Cardiac septum (tissue), 1 donor: ENCODE data around the gene COG5. TPM values are rescaled to one million over a fixed set of nuclear protein-coding genes. Genes with fewer than 3 reads are reported as not detected.

Source experiments
- DNase-seq: peaks from one replicate; pipeline ENCODE4 v3.0.0-alpha.2; 2020; ENCODE audit warnings: low spot score
- intact Hi-C: fragments of 100-400 bp; cut with DNase I; formaldehyde crosslinking; loops from one replicate; pipeline ENCODE4 v1.14.0; 2022
- total RNA-seq: library from RNA; stranded (reverse); fragmentation: NEBNext Ultra II Directional; extraction: Animal tissue kit (Norgen Biotek cat#: 25700); gene quantifications from one replicate; pipeline ENCODE4 v1.2.1, GENCODE V29; 2021
- donor health status: DM: no; HTN: no; CAD: no.

COG5 gene
- total RNA-seq, 1 donor from 2014 or later: 43.9 TPM

GRCh38 chr7:107472116-107472515, 91.6 kb downstream of the COG5 start:
- DNase-seq: no peak
- intact Hi-C loops: no loop called here

- intact Hi-C loops: no loop called here
These were observed 92.2 kb downstream of the COG5 start for GRCh38 chr7:107471292-107472070.

GRCh38 chr7:107469929-107470328, 93.8 kb downstream of the COG5 start, which contains the start of gene GPR22:
Gene GPR22, plus strand, starts transcription at chr7:107470057. Its CDS starts 4,004 bp downstream, at chr7:107474061.
- intact Hi-C loops: no loop called here
- DNase-seq: no peak

More at GRCh38 chr7:107471292-107472070, 92.2 kb downstream of the COG5 start:
- no peak for DNase-seq

- intact Hi-C loops: no loop called here
- DNase-seq: no peak
These were observed 94.9 kb downstream of the COG5 start for GRCh38 chr7:107468824-107469223.

- DNase-seq: no peak
- intact Hi-C loops: no loop called here
These were observed 95.7 kb downstream of the COG5 start for GRCh38 chr7:107467972-107468371.

GRCh38 chr7:107464666-107465226, 99.0 kb downstream of the COG5 start:
- intact Hi-C loops: loop anchor here (5.0 kb wide), 2 partner anchors 262 to 408 kb away; no protein-coding TSS in a partner anchor
- DNase-seq: no peak

- intact Hi-C loops: loop anchor here (2.0 to 5.0 kb wide), 3 partner anchors 261 to 409 kb away; no protein-coding TSS in a partner anchor
These were observed 100.3 kb downstream of the COG5 start for GRCh38 chr7:107463139-107464078.

GRCh38 chr7:107461938-107462533, 101.7 kb downstream of the COG5 start:
- DNase-seq: no peak
- intact Hi-C loops: loop anchor here (2.0 to 5.0 kb wide), 3 partner anchors 260 to 410 kb away; no protein-coding TSS in a partner anchor

More at GRCh38 chr7:107463139-107464078, 100.3 kb downstream of the COG5 start:
- DNase-seq: peak; percentile 78

GRCh38 chr7:107453388-107453787, 110.3 kb downstream of the COG5 start:
- no peak for DNase-seq
- intact Hi-C loops: loop anchor here (10.0 kb wide), 1 partner anchor 79 kb away; no protein-coding TSS in a partner anchor

GRCh38 chr7:107450970-107451369, 112.8 kb downstream of the COG5 start:
- intact Hi-C loops: loop anchor here (10.0 kb wide), 1 partner anchor 76 kb away; no protein-coding TSS in a partner anchor
- no peak for DNase-seq

- no peak for DNase-seq
- intact Hi-C loops: no loop called here
These were observed 116.7 kb downstream of the COG5 start for GRCh38 chr7:107446988-107447387.

GRCh38 chr7:107446531-107446930, 117.2 kb downstream of the COG5 start:
- DNase-seq: no peak

GRCh38 chr7:107442678-107443077, 121.0 kb downstream of the COG5 start:
- DNase-seq: no peak
- intact Hi-C loops: no loop called here

More at GRCh38 chr7:107446531-107446930, 117.2 kb downstream of the COG5 start:
- intact Hi-C loops: no loop called here

GRCh38 chr7:107441581-107442422, 121.9 kb downstream of the COG5 start:
- intact Hi-C loops: no loop called here
- no peak for DNase-seq

GRCh38 chr7:107439025-107439424, 124.7 kb downstream of the COG5 start:
- intact Hi-C loops: no loop called here
- DNase-seq: no peak

GRCh38 chr7:107435749-107436148, 128.0 kb downstream of the COG5 start:
- DNase-seq: no peak
- intact Hi-C loops: no loop called here

GRCh38 chr7:107432261-107432660, 131.5 kb downstream of the COG5 start:
- DNase-seq: no peak
- intact Hi-C loops: no loop called here

- intact Hi-C loops: no loop called here
- DNase-seq: no peak
These were observed 133.7 kb downstream of the COG5 start for GRCh38 chr7:107430057-107430456.
